GM21447 (cell line): ENCODE data around the gene SLC7A1.

Experiments used
- ATAC-seq: cut with Tn5 transposase; IDR thresholded peaks from one replicate; pipeline ENCODE4 v1.9.1; 2021; ENCODE audit not compliant: unreplicated experiment

The SLC7A1 gene

GRCh38 chr13:29562786-29563438, 32.6 kb downstream of the SLC7A1 start:
- ATAC-seq = no peak

GRCh38 chr13:29561918-29562317, 33.6 kb downstream of the SLC7A1 start:
- no peak for ATAC-seq

- ATAC-seq = no peak
Measured at GRCh38 chr13:29556742-29557141, 38.7 kb downstream of the SLC7A1 start.

- ATAC-seq = no peak
Measured at GRCh38 chr13:29551214-29551613, 44.3 kb downstream of the SLC7A1 start.

GRCh38 chr13:29550430-29550988, 45.0 kb downstream of the SLC7A1 start:
- no peak for ATAC-seq

- ATAC-seq = no peak
Measured at GRCh38 chr13:29548722-29549121, 46.8 kb downstream of the SLC7A1 start.

- ATAC-seq = no peak
Measured at GRCh38 chr13:29547153-29547552, 48.3 kb downstream of the SLC7A1 start.

- ATAC-seq = no peak
Measured at GRCh38 chr13:29546662-29547061, 48.8 kb downstream of the SLC7A1 start.

- ATAC-seq = no peak
Measured at GRCh38 chr13:29545988-29546387, 49.5 kb downstream of the SLC7A1 start.

GRCh38 chr13:29543230-29544215, 52.0 kb downstream of the SLC7A1 start:
- peak; percentile 95 for ATAC-seq

GRCh38 chr13:29542381-29542780, 53.1 kb downstream of the SLC7A1 start:
- no peak for ATAC-seq

- ATAC-seq = no peak
Measured at GRCh38 chr13:29541400-29541799, 54.1 kb downstream of the SLC7A1 start.

- no peak for ATAC-seq
Measured at GRCh38 chr13:29540799-29541198, 54.7 kb downstream of the SLC7A1 start.

GRCh38 chr13:29540334-29540733, 55.2 kb downstream of the SLC7A1 start:
- no peak for ATAC-seq

- ATAC-seq = no peak
Measured at GRCh38 chr13:29539856-29540255, 55.6 kb downstream of the SLC7A1 start.

GRCh38 chr13:29538652-29539040, 56.8 kb downstream of the SLC7A1 start:
- no peak for ATAC-seq

GRCh38 chr13:29537736-29538651, 57.5 kb downstream of the SLC7A1 start:
- ATAC-seq = no peak

GRCh38 chr13:29536853-29537252, 58.6 kb downstream of the SLC7A1 start:
- ATAC-seq = no peak

- ATAC-seq = no peak
Measured at GRCh38 chr13:29535663-29536655, 59.5 kb downstream of the SLC7A1 start.

GRCh38 chr13:29534083-29534482, 61.4 kb downstream of the SLC7A1 start:
- no peak for ATAC-seq
